Measurements from ENCODE around the gene FAM184B.

DNA sequence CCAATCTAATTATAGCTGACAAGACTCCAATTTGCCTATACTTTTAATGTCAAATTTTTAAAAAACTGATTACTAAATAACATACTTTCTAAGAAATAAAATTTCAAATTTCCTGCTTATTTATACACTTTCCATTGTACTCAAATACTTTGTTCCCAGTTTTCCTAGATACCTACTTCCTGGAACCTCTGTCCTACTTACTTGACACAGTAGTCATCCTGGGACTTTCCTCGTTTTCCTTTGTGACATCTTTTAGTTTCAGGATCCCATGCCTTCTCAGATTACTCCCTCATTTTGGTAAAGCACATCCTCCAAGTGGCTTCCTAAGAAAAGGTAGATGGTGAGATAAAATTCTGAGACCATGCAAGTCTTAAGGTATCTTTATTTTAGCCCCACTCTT is 13.3 kb upstream of the FAM184B start:
- TF ChIP-seq, protein P1, sequence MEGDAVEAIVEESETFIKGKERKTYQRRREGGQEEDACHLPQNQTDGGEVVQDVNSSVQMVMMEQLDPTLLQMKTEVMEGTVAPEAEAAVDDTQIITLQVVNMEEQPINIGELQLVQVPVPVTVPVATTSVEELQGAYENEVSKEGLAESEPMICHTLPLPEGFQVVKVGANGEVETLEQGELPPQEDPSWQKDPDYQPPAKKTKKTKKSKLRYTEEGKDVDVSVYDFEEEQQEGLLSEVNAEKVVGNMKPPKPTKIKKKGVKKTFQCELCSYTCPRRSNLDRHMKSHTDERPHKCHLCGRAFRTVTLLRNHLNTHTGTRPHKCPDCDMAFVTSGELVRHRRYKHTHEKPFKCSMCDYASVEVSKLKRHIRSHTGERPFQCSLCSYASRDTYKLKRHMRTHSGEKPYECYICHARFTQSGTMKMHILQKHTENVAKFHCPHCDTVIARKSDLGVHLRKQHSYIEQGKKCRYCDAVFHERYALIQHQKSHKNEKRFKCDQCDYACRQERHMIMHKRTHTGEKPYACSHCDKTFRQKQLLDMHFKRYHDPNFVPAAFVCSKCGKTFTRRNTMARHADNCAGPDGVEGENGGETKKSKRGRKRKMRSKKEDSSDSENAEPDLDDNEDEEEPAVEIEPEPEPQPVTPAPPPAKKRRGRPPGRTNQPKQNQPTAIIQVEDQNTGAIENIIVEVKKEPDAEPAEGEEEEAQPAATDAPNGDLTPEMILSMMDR (IDR thresholded peaks at IDR 0.05 in 8 of 11, conservative IDR thresholded peaks at IDR 0.05 in 3 of 11), result no peak
- TF ChIP-seq POLR2AphosphoS5 (IDR thresholded peaks at IDR 0.05), result no peak

All from spleen (tissue), 7 donors.